Nephron progenitor cell (in vitro differentiated cells): ENCODE results near the gene PPP1R3D.

Experiments used
- DNase-seq: peaks from one replicate; pipeline ENCODE4 v3.0.0; 2021
- H3K27ac Mint-ChIP-seq: 2 replicates; pipeline ENCODE4 v1.8.0; 2021; ENCODE audit warnings: mild to moderate bottlenecking, moderate library complexity, mixed read lengths
- H3K27me3 Mint-ChIP-seq: 2 replicates; pipeline ENCODE4 v1.8.0; 2021; ENCODE audit warnings: mild to moderate bottlenecking, low read depth, mixed read lengths; ENCODE audit not compliant: poor library complexity
- H3K36me3 Mint-ChIP-seq: 2 replicates; pipeline ENCODE4 v1.8.0; 2021; ENCODE audit warnings: low read depth, mixed read lengths
- H3K4me1 Mint-ChIP-seq: 2 replicates; pipeline ENCODE4 v1.8.0; 2021; ENCODE audit warnings: mixed read lengths
- H3K4me3 Mint-ChIP-seq: 2 replicates; pipeline ENCODE4 v1.8.0; 2021; ENCODE audit warnings: mild to moderate bottlenecking, moderate library complexity, mixed read lengths
- H3K9me3 Mint-ChIP-seq: 2 replicates; pipeline ENCODE4 v1.8.0; 2021; ENCODE audit warnings: mild to moderate bottlenecking, moderate library complexity, mixed read lengths
- TF ChIP-seq, protein P1 (sequence below): fragments of 200-600 bp; sonication (generic); IDR thresholded peaks from 2 replicates; pipeline ENCODE4 v1.5.0; 2021; ENCODE audit warnings: antibody characterized with exemption

PPP1R3D gene

DNA sequence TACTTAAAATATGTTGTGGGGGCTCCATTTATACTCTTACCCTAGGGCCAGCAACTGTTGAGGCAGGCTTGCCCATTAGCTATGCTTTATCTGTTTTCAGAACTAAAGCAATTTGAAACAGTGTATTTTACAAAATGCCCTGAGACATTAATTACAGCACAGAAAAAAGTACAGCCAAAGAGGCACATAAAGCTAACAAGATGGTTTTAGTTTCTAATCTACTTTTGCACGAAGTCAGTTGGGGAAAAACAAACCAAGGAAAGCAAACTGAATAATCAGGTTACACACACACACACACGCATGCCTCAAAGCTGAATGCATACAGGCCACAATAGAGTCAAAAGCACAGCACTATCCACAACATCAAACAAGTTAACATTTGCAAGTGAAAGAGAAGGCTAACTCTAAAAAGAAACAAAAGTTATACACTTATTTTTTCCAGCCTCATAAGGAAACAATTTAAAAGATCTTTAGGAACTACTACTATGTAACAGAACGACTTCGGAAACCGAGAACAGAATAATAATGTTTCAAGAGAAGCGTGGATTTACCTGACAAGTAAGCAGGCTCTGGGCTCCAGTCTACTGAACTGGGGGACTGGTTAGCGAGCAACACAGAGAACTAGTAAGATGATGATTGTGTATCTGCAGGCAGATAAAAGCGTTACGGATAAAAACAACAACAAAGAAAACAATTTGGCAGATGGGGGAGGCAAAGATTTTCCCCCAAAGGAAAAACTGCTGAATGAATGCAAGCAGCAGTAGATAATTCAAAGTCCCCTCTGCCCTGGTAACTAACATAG is 8.4 kb downstream of the PPP1R3D start:
- Mint-ChIP-seq H3K4me1 (peaks cover 13% of the 10 kb centered on the region), H3K27me3 (peaks cover 21% of the 10 kb centered on the region), H3K27ac (peak overlapping the region; percentile 47), H3K36me3 (peaks cover 6% of the 10 kb centered on the region), H3K9me3 (no peaks in the 10 kb centered on the region), H3K4me3 (peak overlapping the region; percentile 61)
- TF ChIP-seq, protein P1, sequence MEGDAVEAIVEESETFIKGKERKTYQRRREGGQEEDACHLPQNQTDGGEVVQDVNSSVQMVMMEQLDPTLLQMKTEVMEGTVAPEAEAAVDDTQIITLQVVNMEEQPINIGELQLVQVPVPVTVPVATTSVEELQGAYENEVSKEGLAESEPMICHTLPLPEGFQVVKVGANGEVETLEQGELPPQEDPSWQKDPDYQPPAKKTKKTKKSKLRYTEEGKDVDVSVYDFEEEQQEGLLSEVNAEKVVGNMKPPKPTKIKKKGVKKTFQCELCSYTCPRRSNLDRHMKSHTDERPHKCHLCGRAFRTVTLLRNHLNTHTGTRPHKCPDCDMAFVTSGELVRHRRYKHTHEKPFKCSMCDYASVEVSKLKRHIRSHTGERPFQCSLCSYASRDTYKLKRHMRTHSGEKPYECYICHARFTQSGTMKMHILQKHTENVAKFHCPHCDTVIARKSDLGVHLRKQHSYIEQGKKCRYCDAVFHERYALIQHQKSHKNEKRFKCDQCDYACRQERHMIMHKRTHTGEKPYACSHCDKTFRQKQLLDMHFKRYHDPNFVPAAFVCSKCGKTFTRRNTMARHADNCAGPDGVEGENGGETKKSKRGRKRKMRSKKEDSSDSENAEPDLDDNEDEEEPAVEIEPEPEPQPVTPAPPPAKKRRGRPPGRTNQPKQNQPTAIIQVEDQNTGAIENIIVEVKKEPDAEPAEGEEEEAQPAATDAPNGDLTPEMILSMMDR, result no peak
- no peak for DNase-seq

DNA sequence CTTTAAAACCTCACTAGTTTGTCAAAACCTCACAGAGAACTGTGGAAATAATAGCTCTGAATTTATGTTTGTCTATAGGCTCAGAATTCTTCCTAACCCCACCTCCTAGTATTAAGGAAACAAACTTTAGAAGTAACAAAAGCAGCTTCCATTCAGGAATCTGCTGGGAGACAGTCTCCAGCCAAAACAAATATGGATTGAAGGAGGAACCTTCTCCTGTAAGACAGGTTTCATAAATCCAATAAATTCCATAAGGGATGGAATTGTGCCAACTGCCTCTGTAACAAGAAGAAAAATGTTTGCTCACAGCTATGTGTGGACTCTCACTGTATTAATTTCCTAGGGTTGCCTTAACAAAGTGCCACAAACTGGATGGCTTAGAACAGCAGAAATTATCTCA is 14.2 kb downstream of the PPP1R3D start:
- no peak overlapping the region for H3K4me3 Mint-ChIP-seq
- no peak for DNase-seq

DNA sequence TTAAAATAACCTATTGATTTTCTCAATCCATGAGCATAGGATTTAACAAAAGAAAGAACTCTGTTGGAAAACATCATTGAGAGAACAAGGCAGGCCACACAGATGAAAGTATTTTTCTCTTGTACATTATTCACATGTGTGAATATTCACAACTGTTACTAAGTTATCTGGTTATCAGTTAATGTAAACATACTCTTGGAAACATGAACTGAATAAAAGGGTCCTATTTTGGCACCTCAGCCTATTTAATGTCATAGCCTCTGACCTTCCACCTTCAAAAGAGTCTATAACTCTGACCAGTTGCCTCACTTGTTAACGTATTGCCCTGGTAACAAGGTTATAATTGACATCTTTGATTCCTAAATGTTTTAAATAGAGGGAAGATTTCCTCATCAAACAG is 14.7 kb downstream of the PPP1R3D start:
- TF ChIP-seq, protein P1, result no peak
- H3K9me3 Mint-ChIP-seq, result no peaks in the 10 kb centered on the region
- DNase-seq, result no peak
- H3K36me3 Mint-ChIP-seq, result no peaks in the 10 kb centered on the region
- peaks cover 9% of the 10 kb centered on the region for H3K4me1 Mint-ChIP-seq
- H3K4me3 Mint-ChIP-seq, result no peak overlapping the region
- no peak overlapping the region for H3K27ac Mint-ChIP-seq
- H3K27me3 Mint-ChIP-seq, result peaks cover 11% of the 10 kb centered on the region

More for the DNA sequence above, 14.2 kb downstream of the PPP1R3D start:
- Mint-ChIP-seq H3K27ac (no peak overlapping the region), H3K9me3 (no peaks in the 10 kb centered on the region), H3K4me1 (peaks cover 9% of the 10 kb centered on the region), H3K36me3 (no peaks in the 10 kb centered on the region), H3K27me3 (peaks cover 12% of the 10 kb centered on the region)
- TF ChIP-seq, protein P1, result no peak

DNA sequence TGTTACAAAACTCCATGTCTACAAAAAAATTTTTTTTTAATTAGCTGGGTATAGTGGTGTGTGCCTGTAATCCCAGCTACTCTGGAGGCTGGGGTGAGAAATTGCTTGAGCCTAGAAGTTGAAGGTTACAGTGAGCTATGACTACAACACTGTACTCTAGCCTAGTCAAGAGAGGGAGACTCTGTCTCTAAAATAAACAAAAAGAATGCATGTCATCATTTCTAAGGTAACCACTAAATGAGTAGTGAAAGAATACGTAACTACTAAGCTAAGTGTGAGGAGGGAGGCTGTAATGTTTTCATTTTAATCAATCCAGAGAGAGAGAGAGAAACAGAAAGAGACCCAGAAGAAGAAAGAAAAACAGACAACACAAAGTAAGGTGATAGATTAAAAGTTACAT is 16.6 kb downstream of the PPP1R3D start:
- H3K27me3 Mint-ChIP-seq, result peaks cover 6% of the 10 kb centered on the region
- TF ChIP-seq, protein P1, result no peak
- no peak overlapping the region for H3K4me3 Mint-ChIP-seq
- peaks cover 9% of the 10 kb centered on the region for H3K4me1 Mint-ChIP-seq
- H3K36me3 Mint-ChIP-seq, result no peaks in the 10 kb centered on the region
- no peak for DNase-seq
- no peak overlapping the region for H3K27ac Mint-ChIP-seq
- no peaks in the 10 kb centered on the region for H3K9me3 Mint-ChIP-seq

DNA sequence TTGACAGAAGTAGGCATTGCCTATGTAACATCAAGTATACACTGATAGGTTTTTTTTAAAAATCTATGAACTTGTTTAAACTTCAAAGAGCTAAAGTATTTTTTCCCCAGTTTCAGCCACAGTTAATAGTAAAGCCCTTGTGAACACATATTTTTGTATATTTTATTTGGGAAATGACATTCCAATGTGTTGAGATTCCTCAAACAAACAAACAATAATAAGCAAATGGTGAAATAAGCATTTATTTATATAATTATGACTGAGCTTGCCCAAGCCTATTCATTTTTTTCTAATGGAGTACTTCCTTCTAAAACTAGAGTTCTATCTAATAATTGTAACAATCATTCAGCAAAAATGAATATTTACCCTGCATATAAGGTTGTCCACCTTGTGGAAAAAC is 19.2 kb downstream of the PPP1R3D start:
- H3K4me1 Mint-ChIP-seq, result peaks cover 9% of the 10 kb centered on the region
- H3K27ac Mint-ChIP-seq, result no peak overlapping the region
- no peaks in the 10 kb centered on the region for H3K36me3 Mint-ChIP-seq
- no peak overlapping the region for H3K4me3 Mint-ChIP-seq
- DNase-seq, result no peak
- peaks cover 6% of the 10 kb centered on the region for H3K27me3 Mint-ChIP-seq
- H3K9me3 Mint-ChIP-seq, result no peaks in the 10 kb centered on the region
- TF ChIP-seq, protein P1, result no peak

DNA sequence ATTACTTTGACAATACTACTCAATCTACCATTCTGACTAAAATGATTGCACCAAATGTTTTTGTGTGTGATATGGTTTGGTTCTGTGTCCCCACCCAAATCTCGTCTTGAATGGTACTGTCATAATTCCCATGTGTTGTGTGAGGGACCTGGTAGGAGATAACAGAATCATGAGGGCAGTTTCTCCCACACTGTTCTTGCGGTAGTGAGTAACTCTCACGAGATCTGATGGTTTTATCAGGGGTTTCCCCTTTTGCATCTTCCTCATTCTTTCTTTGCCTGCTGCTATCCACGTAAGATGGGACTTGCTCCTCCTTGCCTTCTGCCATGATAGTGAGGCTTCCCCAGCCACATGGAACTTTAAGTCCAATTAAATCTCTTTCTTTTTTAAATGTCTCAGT is 27.5 kb downstream of the PPP1R3D start:
- peaks cover 3% of the 10 kb centered on the region for H3K27me3 Mint-ChIP-seq
- H3K4me3 Mint-ChIP-seq, result no peak overlapping the region
- no peak for DNase-seq
- no peaks in the 10 kb centered on the region for H3K36me3 Mint-ChIP-seq
- no peaks in the 10 kb centered on the region for H3K4me1 Mint-ChIP-seq
- H3K9me3 Mint-ChIP-seq, result no peaks in the 10 kb centered on the region
- H3K27ac Mint-ChIP-seq, result no peak overlapping the region
- TF ChIP-seq, protein P1, result no peak
